ENCODE results near the gene P2RX7.

Gene P2RX7

GRCh38 chr12:121131941-121132341, 735 bp upstream of the P2RX7 start:
- no peak for TF ChIP-seq EP300 (IDR thresholded peaks at IDR 0.05; ENCODE audit: borderline replicate concordance)
- no peak for TF ChIP-seq TEAD4 (IDR thresholded peaks at IDR 0.05)
- no peak for TF ChIP-seq CEBPB (IDR thresholded peaks at IDR 0.05)
- no peak for TF ChIP-seq TAF1 (IDR thresholded peaks at IDR 0.05; ENCODE audit: low read depth)
- TF ChIP-seq EGR1 (IDR thresholded peaks at IDR 0.05): no peak
- TF ChIP-seq, protein P1, sequence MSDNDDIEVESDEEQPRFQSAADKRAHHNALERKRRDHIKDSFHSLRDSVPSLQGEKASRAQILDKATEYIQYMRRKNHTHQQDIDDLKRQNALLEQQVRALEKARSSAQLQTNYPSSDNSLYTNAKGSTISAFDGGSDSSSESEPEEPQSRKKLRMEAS (IDR thresholded peaks at IDR 0.05): no peak
- no peak for TF ChIP-seq REST (IDR thresholded peaks at IDR 0.05; ENCODE audit: low read depth)
- no peak for TF ChIP-seq ZBTB7A (IDR thresholded peaks at IDR 0.05; ENCODE audit: low read depth)
- TF ChIP-seq RAD21 (IDR thresholded peaks at IDR 0.05; ENCODE audit: low read depth): no peak
- TF ChIP-seq NFIC (IDR thresholded peaks at IDR 0.05): no peak
- TF ChIP-seq YY1 (IDR thresholded peaks at IDR 0.05; ENCODE audit: low read depth): no peak
- no peak for TF ChIP-seq FOXM1 (IDR thresholded peaks at IDR 0.05; ENCODE audit: borderline replicate concordance, low read depth)
- no peak for TF ChIP-seq TCF12 (IDR thresholded peaks at IDR 0.05; ENCODE audit: low read depth)
- no peak for TF ChIP-seq CREB1 (IDR thresholded peaks at IDR 0.05; ENCODE audit: low read depth)
- TF ChIP-seq USF1 (IDR thresholded peaks at IDR 0.05): no peak

DNA sequence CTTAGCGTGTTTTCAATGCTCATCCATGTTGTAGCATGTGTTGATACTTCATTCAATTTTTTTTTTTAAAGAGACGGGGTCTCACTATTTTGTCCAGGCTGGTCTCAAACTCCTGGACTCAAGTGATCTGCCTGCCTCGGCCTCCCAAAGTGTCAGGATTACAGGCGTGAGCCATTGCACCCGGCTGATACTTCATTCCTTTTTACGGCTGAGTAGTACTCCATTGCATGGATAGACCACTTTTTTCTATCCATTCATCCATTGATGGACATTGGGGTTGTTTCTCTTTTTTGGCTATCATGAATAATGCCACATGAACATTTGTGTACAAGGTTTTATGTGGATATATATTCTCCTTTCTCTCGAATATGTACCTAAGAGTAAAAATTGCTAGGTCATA, 1.2 kb downstream of the P2RX7 start:
- no peak for TF ChIP-seq CEBPB (IDR thresholded peaks at IDR 0.05)
- no peak for TF ChIP-seq EGR1 (IDR thresholded peaks at IDR 0.05)
- TF ChIP-seq TCF12 (IDR thresholded peaks at IDR 0.05; ENCODE audit: low read depth): no peak
- TF ChIP-seq CREB1 (IDR thresholded peaks at IDR 0.05; ENCODE audit: low read depth): no peak
- TF ChIP-seq REST (IDR thresholded peaks at IDR 0.05; ENCODE audit: low read depth): no peak
- no peak for TF ChIP-seq YY1 (IDR thresholded peaks at IDR 0.05; ENCODE audit: low read depth)
- no peak for TF ChIP-seq TAF1 (IDR thresholded peaks at IDR 0.05; ENCODE audit: low read depth)

DNA sequence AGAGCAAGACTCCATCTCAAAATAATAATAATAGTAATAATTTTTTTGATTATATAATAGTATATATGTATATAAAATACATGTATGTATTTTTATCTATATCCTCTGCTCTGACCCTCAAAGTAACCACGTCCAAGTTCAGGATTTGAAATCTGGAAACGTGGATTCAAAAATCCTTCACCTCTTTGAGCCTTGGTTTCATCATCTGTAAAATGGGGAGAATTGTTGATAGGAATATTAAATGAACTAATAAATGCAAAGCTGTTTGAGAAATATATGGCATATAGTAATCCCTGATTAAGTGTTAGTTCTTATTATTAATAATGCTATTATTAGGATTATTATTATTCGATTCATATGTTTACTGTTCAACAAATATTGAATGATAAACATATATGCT, 2.6 kb downstream of the P2RX7 start:
- TF ChIP-seq NFIC (IDR thresholded peaks at IDR 0.05) (no peak), FOXM1 (IDR thresholded peaks at IDR 0.05; ENCODE audit: borderline replicate concordance, low read depth) (no peak), ZBTB7A (IDR thresholded peaks at IDR 0.05; ENCODE audit: low read depth) (no peak), EGR1 (IDR thresholded peaks at IDR 0.05) (no peak), YY1 (IDR thresholded peaks at IDR 0.05; ENCODE audit: low read depth) (no peak), CEBPB (IDR thresholded peaks at IDR 0.05) (no peak), REST (IDR thresholded peaks at IDR 0.05; ENCODE audit: low read depth) (no peak)

- no peak for TF ChIP-seq NFIC (IDR thresholded peaks at IDR 0.05)
These were observed 4.8 kb downstream of the P2RX7 start for GRCh38 chr12:121137512-121137911.

GRCh38 chr12:121138284-121138683, 5.6 kb downstream of the P2RX7 start:
- TF ChIP-seq USF1 (IDR thresholded peaks at IDR 0.05) (peak; percentile 87), EP300 (IDR thresholded peaks at IDR 0.05; ENCODE audit: borderline replicate concordance) (no peak), ZBTB7A (IDR thresholded peaks at IDR 0.05; ENCODE audit: low read depth) (no peak)

DNA sequence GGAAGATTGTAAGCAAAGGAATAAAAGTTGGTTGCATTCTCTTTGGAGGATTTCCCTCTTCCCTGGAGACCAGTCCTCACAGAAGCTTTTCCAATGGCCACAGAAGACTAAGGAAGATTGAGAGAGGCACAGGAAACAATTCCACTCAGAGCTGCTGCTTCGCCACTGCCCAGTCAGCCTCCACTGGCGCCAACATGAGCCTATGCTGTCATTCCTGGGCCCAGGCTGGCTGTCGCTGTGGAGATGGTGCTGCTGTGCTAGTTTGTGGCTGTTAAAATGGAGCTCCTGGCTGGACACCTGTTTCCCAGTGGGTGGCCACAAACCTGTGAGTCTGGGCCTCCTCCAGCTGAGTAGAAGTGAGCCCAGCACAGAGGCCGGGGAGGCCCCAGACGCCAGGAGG, 6.6 kb downstream of the P2RX7 start:
- TF ChIP-seq RAD21 (IDR thresholded peaks at IDR 0.05; ENCODE audit: low read depth) (no peak), TEAD4 (IDR thresholded peaks at IDR 0.05) (no peak), ZBTB7A (IDR thresholded peaks at IDR 0.05; ENCODE audit: low read depth) (no peak), CEBPB (IDR thresholded peaks at IDR 0.05) (no peak), CREB1 (IDR thresholded peaks at IDR 0.05; ENCODE audit: low read depth) (no peak), YY1 (IDR thresholded peaks at IDR 0.05; ENCODE audit: low read depth) (no peak), EP300 (IDR thresholded peaks at IDR 0.05; ENCODE audit: borderline replicate concordance) (no peak), FOXM1 (IDR thresholded peaks at IDR 0.05; ENCODE audit: borderline replicate concordance, low read depth) (no peak), REST (IDR thresholded peaks at IDR 0.05; ENCODE audit: low read depth) (no peak), TCF12 (IDR thresholded peaks at IDR 0.05; ENCODE audit: low read depth) (no peak), TAF1 (IDR thresholded peaks at IDR 0.05; ENCODE audit: low read depth) (no peak), NFIC (IDR thresholded peaks at IDR 0.05) (no peak)
- TF ChIP-seq, protein P1 (IDR thresholded peaks at IDR 0.05): no peak
